Measurements from ENCODE around the gene CHST11. TPM values are rescaled to one million over a fixed set of nuclear protein-coding genes. Genes with fewer than 3 reads are reported as not detected.

The CHST11 gene
- total and polyA plus RNA-seq, 2 of the 4 experiments (the other 2 are of a cell fraction): 1.4 to 2.7 TPM

DNA sequence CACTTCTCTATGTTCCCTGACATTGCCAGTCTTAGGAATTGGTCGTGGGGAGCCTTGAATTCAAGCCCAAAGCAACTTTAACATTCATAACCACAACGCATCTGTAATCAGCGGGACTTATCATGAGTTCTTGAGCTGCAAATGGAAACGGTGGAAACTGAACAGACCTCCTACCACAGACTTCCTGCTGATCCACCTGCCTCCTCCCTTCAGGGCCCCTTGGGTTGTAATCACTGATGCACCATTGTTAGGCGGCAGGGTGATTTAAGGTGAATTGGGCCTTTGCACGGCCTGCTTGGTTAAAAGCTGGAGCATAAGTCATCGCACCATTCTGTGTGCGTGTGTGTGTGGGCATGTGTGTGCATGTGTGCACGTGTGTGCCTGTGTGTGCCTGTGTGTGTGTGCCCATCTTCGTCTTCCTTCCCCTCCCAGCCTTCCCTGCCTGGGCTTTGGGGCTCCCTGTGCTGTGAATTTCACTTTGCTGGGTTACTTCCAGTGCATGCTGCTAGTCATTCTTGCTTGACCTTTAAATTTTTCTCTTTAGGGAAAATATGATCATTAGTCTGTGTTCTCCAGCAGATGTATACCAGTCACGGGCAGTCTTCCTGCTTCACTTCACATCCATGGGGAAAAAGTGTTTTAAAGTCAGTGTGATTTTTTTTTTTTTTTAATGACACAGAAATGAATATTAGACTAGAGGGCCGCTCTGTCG, 29.1 kb downstream of the CHST11 start:
- dilution Hi-C loops (cut with HindIII; ENCODE audit: low sequenced_read_pairs, unreplicated experiment) (no loop called here), in situ Hi-C loops (cut with MboI; ENCODE audit: low sequenced_read_pairs) (no loop called here), intact Hi-C loops (cut with micrococcal nuclease) (no loop called here)
- Histone ChIP-seq H4K91ac (ENCODE audit: insufficient read depth, low read depth, low read length) (no peak overlapping the region), H3K4ac (ENCODE audit: low read depth, low read length) (no peak overlapping the region), H3K56ac (ENCODE audit: extremely low read depth, insufficient read depth, low read length) (no peak overlapping the region), H3K14ac (replicated peaks; ENCODE audit: low read depth, low read length) (0 out of 2 replicates have a peak overlapping the region, but pooled peaks have one; percentile 21), H3K36me3 (ENCODE audit: control insufficient read depth, insufficient read depth, low read length) (no peaks in the 10 kb centered on the region), H3K4me2 (ENCODE audit: low read depth, low read length) (no peak overlapping the region), H4K20me1 (ENCODE audit: insufficient read depth, low read length) (no peaks in the 10 kb centered on the region), H3K27me3 (ENCODE audit: control insufficient read depth, insufficient read depth, low read length) (no peaks in the 10 kb centered on the region), H4K8ac (ENCODE audit: low read depth in 2 of 2, low read length in 2 of 2) (no peak overlapping the region), H3K27ac (ENCODE audit: insufficient read depth, low read length) (no peak overlapping the region), H2AFZ (replicated peaks; ENCODE audit: low read length, poor library complexity) (no peak overlapping the region), H3K9me3 (ENCODE audit: control insufficient read depth, insufficient read depth, low read length) (no peaks in the 10 kb centered on the region; the same call in 1 of the 2 replicates), H2BK15ac (ENCODE audit: low read depth, low read length) (no peak overlapping the region), H4K5ac (ENCODE audit: low read depth, low read length) (no peak overlapping the region), H2BK120ac (ENCODE audit: low read depth, low read length) (no peak overlapping the region), H2AK9ac (replicated peaks; ENCODE audit: low read depth, low read length, poor library complexity) (no peak overlapping the region), H3K4me1 (ENCODE audit: control insufficient read depth, insufficient read depth, low read length) (0 out of 2 replicates have a peak, but pooled peaks cover 2% of the 10 kb centered on the region), H3K18ac (ENCODE audit: low read depth, low read length) (no peak overlapping the region), H3K9me1 (ENCODE audit: insufficient read depth, low read length) (peaks cover 10% of the 10 kb centered on the region; the same call in 1 of the 2 replicates), H2AK5ac (ENCODE audit: low read depth, low read length) (no peak overlapping the region), H3K23ac (ENCODE audit: low read depth, low read length) (no peak overlapping the region), H3K4me3 (ENCODE audit: insufficient read depth, low read depth, low read length) (no peak overlapping the region), H3K79me1 (ENCODE audit: low read depth in 1 of 2, low read length in 2 of 2) (no peaks in the 10 kb centered on the region; a peak in 1 of 4 replicates), H2BK20ac (ENCODE audit: low read depth, low read length) (no peak overlapping the region), H2BK5ac (ENCODE audit: low read depth, low read length, poor library complexity, severe bottlenecking) (no peak overlapping the region), H3K9ac (ENCODE audit: low read depth, low read length) (no peak overlapping the region)
- ATAC-seq (ENCODE audit: low read depth) (no peak), DNase-seq (no peak)
- WGBS, 2 experiments (ENCODE audit: extremely low coverage in 2 of 2, insufficient read length in 1 of 2): 80% methylated on average over 3 of the region's 13 CpGs; no CpG with 5 or more reads in 1 of the 2 experiments
- POLR2A ChIA-PET (ENCODE audit: unreplicated experiment): no interaction called here
- TF ChIP-seq MAFK (IDR thresholded peaks at IDR 0.05; ENCODE audit: low read depth, low read length): no peak
- CTCF ChIA-PET: no interaction called here
- BruUV-seq (replicated peaks): no TSS peak
